GM19240 (cell line): ENCODE data around the gene DXO.
"Not testable (repeated sequence)": the region's sequence is repeated elsewhere in the genome, so short reads cannot be mapped to it uniquely, and the experiment has no call there.

Source experiments
- DNase-seq: peaks from one replicate; pipeline ENCODE4 v3.0.0; 2011; ENCODE audit warnings: low spot score; ENCODE audit not compliant: insufficient read length

Gene DXO

DNA sequence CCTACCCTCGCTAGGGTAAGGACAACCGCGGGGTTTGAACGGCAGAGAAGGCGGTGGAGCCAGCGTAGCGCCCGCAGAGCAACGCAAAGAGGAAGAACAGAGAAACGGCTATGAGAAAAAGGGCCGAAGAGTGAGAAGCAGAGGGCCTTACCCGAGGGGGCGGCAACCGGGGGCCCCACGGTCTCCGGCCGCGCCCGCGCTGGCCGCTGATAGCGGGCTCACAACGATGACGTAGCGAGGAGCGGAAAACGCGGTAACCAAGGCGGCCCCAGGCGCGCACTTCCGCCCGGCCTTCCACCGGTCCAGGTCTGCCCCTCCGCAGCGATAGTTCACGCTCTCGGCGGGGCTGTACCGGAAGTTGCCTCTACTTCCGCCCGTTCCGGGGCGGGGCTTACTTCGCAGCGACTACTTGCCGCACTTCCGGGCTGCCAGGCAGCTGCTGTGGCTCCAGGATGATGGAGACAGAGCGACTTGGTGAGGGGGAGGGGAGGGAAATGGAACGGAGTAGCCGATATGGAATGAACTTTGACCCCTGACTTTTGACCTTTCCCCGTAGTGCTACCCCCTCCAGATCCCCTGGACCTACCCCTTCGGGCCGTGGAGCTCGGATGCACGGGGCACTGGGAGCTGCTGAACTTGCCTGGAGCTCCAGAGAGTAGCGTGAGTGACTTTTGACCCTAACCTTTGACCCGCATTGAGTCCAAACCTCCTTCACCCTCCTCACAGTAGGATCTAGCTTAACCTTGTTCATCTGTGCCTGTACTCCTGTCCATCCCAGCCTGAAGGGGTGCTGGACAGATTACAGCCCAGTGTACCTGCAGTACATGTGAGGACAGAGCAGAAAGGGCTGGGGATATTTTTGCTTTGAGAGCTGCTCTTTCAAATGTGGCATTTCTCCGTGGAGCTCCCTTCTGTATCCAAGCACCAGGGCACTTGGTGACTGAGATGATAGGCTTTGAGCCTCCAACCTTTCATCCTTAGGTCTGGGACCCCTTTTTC, 12.9 kb downstream of the DXO start, which contains the start of the genes NELFE and SKIC2:
Gene NELFE, minus strand, starts transcription at position 231 of the 999 bp plus-strand sequence. CDS start 525 bp downstream, outside the sequence.
Gene SKIC2, plus strand, starts transcription at position 435 of the 999 bp plus-strand sequence. Its CDS starts 18 bp downstream, at position 453.
- DNase-seq = peak; percentile 100

DNA sequence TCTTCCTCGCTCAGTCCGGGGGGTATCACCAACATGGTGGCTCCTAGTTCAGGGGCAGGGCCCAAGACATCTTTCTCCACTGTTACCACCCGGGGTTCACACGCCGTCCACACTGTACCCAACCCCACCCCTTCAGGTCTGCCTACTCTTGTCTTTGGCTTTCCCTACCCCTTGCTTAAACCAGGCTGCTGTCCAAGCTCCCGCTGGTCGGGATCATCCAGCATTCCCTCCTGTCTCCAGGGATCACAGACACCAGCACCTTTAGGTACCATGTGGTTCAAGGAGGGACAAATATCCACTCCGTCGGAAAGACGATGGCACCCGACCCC, 13.6 kb downstream of the DXO start:
- no peak for DNase-seq

DNA sequence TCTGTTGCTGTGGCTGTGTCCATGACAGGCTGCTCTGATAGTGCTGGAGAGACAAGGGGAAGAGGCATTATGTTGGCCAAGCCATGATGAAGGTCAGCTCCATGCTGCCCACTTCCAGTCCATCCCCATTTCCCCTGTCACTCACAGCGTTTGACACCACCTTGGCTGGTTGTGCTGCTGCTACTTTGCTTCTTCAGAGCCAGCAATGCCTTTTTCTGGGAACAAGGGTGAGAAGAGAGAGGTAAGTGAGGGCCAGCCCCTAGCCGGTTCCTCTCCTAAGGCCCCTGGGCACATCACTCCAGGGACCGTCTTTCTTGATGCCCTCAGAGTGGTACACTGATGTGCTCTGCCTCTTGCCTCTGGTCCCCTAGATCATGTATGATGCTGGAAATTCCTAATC, 15.1 kb downstream of the DXO start:
- no peak for DNase-seq

DNA sequence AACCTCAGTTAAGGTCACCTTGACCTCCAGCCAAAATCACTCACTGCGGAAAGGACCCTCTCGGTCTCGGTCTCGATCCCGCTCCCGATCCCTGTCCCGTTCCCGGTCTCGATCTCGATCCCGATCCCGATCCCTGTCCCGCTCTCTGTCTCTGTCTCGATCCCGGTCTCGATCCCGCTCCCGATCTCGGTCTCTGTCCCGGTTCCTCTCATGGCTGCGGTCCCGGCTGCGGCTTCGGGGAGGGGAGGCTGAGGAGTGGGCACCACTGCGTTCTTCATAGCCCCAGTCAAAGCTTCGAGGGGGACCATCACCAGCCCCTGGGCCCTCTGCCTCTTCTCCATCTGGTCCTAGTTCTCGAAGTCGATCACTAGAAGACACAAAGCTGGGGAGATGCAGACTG, 17.4 kb downstream of the DXO start:
- no peak for DNase-seq

DNA sequence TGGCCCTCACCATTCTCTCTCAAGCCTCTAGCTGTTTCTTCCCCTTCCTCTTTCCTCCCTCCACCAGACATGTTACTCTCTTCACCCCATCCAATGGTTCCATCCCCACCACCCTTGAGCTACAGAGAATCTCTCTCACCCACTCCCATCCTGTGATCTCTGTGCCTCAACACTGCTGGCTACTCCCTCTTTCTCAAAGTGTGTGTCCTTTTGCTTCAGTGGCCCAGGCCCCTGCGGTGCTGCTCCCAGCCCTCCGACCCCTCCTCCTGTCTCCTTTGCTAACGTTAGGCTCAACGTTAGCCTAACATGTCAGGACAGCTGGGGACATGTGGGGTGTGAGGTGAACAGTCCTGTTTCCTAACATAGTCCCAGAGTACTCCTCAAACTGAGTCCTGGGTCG, 19.0 kb downstream of the DXO start:
- DNase-seq = no peak

DNA sequence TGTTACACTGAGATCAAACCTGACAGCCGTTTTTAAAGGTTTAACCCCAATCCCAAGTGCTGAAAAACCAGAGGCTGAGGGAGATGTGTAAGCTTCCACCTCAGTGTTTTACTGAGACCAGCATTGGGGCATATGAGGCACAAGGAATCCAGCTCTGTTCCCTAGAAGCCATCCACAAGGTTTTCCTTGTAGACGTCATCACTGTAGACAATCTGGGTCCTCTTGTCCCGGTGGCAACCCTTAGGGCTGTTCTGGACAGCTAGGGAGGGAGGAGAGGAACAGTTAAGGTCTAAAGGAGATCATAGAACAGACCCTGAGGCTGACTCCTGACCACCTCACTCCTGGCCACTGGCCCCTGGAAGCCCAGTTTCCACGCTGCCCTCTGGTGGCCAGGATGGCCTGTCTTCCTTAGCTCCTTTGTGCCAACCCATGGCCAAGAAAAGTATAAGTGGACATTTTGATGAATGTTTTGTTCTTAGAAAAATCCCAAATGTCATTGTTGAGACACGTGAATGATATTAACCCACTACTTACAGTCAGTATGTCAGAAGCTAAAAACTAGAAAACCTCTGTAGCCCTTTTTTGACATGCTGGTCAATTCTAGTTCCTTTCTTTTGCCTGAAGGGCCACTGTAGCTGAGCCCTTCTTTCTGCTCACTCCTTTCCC, 19.7 kb downstream of the DXO start:
- DNase-seq = no peak

DNA sequence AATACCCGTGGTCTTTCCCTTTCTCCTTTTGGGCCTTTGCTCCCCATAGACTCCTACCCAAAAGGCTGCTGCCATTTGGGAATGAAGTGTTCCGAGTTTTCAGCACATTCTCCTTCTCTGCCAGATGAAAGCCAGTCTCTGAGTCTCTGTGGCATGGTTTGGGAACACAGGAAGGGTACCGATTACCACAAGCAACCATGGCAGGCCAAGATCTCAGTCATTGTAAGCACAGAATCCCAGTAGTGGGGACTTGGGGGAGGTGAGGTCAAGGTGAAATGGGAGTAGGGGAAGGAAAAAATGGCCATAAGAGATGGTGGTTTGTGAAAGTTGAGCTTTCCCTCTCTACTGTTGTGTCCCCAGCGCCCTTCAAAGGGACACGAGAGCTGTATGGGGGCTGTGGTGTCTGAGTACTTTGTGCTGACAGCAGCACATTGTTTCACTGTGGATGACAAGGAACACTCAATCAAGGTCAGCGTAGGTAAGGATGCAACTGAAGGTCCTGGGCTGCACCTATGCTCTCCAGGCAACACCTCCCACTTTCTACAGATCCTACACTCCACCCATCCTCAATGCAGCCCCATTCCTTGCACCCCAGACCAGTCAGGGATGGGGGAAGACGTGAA, 21.9 kb downstream of the DXO start:
- no peak for DNase-seq

DNA sequence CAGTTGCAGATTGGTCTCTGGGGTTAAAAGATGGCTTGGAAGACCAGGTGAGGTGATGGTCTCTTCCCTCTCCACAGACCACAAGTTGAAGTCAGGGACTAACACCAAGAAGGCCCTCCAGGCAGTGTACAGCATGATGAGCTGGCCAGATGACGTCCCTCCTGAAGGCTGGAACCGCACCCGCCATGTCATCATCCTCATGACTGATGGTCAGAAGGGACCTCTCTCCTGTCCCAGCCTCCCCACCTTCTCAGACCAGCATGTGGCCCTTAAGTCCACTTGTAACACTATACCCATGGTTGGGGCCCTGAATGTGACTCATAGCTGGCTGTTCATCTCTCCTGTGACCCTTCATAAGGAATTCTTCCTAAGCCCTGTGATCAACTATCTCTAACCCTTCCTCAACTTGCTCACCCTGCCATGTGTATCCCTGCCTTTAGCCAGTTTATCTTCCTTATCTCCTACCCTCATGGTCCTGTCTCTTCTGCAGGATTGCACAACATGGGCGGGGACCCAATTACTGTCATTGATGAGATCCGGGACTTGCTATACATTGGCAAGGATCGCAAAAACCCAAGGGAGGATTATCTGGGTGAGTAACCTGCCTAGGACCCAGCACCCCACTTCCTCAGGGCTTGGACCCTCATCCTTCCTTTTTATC, 23.1 kb downstream of the DXO start:
- no peak for DNase-seq

DNA sequence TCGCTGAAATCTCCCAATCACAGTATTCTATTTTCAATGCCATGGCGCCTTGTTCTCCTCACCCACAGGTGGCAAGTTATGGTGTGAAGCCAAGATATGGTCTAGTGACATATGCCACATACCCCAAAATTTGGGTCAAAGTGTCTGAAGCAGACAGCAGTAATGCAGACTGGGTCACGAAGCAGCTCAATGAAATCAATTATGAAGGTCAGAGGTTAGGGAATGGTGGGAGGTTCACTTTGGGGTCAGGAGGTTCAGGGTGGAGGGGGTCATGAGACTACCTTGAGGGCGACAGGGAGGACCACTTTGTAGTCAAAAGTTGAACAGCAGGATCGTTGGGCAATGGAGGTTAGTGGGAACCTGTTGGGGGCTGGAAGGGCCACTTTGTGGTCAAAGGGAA, 23.6 kb downstream of the DXO start:
- DNase-seq = no peak

DNA sequence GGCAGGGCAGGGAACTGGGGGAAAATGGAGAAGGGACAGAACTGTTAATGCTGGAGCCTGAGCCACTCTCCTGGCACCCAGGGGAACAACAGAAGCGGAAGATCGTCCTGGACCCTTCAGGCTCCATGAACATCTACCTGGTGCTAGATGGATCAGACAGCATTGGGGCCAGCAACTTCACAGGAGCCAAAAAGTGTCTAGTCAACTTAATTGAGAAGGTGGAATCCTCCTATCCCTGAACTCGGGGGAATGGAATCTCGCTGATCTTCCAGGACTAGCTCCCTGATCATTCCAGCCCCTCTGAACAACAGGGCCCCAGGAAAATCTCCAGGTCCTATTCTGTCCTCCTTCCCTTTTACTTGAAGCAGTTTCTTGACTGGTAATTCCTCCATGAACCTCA, 24.1 kb downstream of the DXO start:
- no peak for DNase-seq

DNA sequence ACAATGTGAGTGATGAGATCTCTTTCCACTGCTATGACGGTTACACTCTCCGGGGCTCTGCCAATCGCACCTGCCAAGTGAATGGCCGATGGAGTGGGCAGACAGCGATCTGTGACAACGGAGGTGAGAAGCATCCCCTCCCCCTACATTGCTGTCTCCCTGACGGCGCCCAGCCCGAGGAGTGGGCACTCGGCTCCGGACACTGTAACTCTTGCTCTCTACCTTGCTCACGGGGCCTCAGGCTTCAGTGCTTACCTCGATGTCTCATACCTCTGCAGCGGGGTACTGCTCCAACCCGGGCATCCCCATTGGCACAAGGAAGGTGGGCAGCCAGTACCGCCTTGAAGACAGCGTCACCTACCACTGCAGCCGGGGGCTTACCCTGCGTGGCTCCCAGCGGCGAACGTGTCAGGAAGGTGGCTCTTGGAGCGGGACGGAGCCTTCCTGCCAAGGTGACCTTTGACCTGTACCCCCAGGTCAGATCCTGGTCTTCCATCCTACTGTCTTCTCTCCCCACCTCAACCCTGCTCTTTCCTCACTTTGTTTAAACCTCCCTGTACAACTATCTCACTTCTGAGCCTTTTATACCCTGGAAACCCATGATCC, 24.8 kb downstream of the DXO start:
- no peak for DNase-seq

DNA sequence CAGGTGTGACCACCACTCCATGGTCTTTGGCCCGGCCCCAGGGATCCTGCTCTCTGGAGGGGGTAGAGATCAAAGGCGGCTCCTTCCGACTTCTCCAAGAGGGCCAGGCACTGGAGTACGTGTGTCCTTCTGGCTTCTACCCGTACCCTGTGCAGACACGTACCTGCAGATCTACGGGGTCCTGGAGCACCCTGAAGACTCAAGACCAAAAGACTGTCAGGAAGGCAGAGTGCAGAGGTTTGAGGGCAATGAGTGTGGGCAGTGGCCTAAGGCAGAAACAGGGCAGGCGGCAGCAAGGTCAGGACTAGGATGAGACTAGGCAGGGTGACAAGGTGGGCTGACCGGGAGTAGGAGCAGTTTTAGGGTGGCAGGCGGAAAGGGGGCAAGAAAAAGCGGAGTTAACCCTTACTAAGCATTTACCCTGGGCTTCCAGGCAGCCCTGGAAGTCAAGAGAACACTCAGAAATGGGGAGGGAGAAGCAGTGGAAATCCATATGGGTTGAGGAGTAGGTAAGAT, 25.5 kb downstream of the DXO start:
- DNase-seq = no peak

DNA sequence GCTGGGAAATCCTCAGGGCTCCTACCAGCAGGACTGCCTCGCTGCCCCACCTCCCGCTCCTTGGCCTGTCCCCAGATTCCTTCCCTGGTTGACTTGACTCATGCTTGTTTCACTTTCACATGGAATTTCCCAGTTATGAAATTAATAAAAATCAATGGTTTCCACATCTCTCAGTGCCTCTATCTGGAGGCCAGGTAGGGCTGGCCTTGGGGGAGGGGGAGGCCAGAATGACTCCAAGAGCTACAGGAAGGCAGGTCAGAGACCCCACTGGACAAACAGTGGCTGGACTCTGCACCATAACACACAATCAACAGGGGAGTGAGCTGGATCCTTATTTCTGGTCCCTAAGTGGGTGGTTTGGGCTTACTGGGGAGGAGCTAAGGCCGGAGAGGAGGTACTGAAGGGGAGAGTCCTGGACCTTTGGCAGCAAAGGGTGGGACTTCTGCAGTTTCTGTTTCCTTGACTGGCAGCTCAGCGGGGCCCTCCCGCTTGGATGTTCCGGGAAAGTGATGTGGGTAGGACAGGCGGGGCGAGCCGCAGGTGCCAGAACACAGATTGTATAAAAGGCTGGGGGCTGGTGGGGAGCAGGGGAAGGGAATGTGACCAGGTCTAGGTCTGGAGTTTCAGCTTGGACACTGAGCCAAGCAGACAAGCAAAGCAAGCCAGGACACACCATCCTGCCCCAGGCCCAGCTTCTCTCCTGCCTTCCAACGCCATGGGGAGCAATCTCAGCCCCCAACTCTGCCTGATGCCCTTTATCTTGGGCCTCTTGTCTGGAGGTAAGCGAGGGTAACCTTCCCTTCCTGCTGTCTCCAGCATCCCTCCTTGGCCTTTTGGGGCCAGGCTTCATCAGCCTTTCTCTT, 26.2 kb downstream of the DXO start, which contains the start of gene CFB:
Gene CFB, plus strand, starts transcription at position 589 of the 863 bp plus-strand sequence. Its CDS starts 127 bp downstream, at position 716.
- no peak for DNase-seq

DNA sequence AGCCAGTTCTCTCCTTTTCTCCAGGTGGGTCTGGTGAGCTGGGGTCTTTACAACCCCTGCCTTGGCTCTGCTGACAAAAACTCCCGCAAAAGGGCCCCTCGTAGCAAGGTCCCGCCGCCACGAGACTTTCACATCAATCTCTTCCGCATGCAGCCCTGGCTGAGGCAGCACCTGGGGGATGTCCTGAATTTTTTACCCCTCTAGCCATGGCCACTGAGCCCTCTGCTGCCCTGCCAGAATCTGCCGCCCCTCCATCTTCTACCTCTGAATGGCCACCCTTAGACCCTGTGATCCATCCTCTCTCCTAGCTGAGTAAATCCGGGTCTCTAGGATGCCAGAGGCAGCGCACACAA, 26.8 kb downstream of the DXO start:
- no peak for DNase-seq

DNA sequence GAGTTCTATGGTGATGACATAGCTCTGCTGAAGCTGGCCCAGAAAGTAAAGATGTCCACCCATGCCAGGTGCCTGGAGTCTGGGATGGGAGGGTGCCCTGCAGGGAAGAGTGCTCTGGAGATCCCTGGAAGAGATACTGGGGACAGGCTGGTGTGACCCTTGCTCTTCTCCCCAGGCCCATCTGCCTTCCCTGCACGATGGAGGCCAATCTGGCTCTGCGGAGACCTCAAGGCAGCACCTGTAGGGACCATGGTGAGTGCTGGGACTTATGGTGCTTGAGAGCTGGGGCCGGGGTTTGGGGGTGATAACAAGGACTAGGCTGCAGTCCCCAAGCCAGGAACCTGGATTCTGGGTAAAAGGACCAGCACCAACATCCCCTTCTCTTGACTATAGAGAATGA, 28.2 kb downstream of the DXO start:
- DNase-seq = no peak

DNA sequence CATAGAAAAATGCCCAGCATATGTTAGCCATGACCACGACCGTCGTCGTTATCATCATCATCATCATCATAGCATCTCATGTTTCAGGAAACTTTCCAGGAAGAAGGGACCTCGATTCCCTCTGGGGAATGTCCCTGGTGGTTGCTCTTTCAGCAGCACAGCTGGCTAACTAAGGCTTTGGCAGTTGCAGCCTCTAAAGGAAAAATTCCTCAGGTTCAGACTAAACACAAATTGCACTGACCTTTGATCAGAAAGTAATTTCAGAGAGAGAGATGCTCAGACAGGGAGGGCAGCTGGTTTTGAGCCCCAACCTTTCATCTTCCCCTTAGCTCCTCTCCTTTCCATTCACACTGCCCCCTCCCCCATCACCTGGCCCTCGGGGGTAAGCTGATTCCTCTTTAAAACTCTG, 31.7 kb downstream of the DXO start:
- no peak for DNase-seq

DNA sequence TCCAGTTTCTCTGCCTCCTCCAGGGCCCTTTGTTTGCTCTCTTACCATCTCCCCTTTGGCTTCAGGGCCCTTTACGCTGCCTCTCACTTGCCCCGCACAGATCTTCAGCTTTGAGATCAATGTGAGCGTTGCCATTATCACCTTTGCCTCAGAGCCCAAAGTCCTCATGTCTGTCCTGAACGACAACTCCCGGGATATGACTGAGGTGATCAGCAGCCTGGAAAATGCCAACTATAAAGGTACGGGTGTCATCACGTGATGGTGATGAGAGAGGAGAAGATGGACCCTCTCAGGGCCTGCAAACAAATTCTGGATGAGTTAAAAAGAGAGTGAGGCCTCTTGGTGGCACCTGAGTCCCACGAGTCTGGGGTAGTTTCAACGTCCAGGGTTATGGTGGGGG, 36.1 kb downstream of the DXO start:
- DNase-seq = no peak

DNA sequence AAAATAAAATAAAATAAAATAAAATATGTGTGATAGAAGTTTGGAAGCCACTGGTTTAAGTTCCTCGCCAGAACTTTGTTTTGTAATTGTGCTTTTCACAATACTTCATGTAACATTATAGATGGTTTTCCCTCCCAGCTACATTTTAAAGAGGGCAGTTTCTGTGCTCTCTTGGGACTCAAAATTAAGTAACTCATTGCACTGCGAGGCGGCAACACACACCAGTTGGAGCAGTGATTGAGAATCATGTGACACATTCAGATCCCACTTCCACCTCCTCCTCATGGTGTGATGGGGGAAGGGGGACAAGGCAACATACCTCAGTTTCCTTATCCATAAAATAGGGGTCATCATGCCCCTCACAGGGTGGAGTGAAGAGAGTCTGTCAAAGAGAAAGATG, 36.9 kb downstream of the DXO start:
- DNase-seq = no peak

DNA sequence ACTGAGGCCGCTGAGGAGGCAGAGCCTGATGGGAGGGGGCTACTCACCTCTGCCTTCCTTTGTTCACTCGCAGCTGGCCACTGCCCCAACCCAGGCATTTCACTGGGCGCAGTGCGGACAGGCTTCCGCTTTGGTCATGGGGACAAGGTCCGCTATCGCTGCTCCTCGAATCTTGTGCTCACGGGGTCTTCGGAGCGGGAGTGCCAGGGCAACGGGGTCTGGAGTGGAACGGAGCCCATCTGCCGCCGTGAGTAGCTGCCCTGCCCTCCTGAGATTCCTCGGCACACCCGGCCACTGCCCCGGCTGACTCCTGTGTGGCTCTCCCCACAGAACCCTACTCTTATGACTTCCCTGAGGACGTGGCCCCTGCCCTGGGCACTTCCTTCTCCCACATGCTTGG, 38.4 kb downstream of the DXO start:
- no peak for DNase-seq

DNA sequence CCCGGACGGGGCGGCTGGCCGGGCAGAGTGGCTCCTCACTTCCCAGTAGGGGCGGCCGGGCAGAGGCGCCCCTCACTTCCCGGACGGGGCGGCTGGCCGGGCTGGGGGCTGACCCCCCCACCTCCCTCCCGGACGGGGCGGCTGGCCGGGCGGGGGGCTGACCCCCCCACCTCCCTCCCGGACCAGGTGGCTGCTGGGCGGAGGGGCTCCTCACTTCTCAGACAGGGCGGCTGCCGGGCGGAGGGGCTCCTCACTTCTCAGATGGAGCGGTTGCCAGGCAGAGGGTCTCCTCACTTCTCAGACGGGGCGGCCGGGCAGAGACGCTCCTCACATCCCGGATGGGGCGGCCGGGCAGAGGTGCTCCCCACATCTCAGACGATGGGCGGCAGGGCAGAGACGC, 39.8 kb downstream of the DXO start:
- not testable (repeated sequence) for DNase-seq
